Activated T-helper 17 cell treated with anti-CD3 and anti-CD28 coated beads, Interleukin-2, amount 50 U/mL, for 72 hours (primary cell): ENCODE measurements around the gene LMF2. TPM values are rescaled to one million over a fixed set of nuclear protein-coding genes. Genes with fewer than 3 reads are reported as not detected.

Source experiments
- ATAC-seq: fragments of 150-1000 bp; cut with Tn5 transposase; replicated peaks from 2 replicates; pipeline ENCODE4 v1.10.0; 2021; ENCODE audit warnings: mild to moderate bottlenecking, moderate library complexity
- H3K27ac Mint-ChIP-seq: one replicate; pipeline ENCODE4 v1.8.0; 2022; ENCODE audit warnings: mixed read lengths
- H3K27me3 Mint-ChIP-seq: one replicate; pipeline ENCODE4 v1.8.0; 2022; ENCODE audit warnings: mixed read lengths
- H3K36me3 Mint-ChIP-seq: one replicate; pipeline ENCODE4 v1.8.0; 2022; ENCODE audit warnings: low read depth, mild to moderate bottlenecking, mixed read lengths
- H3K4me1 Mint-ChIP-seq: one replicate; pipeline ENCODE4 v1.8.0; 2022; ENCODE audit warnings: mixed read lengths
- H3K4me3 Mint-ChIP-seq: one replicate; pipeline ENCODE4 v1.8.0; 2022; ENCODE audit warnings: mild to moderate bottlenecking, mixed read lengths
- H3K9me3 Mint-ChIP-seq: one replicate; pipeline ENCODE4 v1.8.0; 2022; ENCODE audit warnings: mixed read lengths
- total RNA-seq, 2 donors: library from RNA; stranded (reverse); gene quantifications; one replicate each; pipeline ENCODE4 v1.2.3, GENCODE V29; 2022

LMF2 gene
- total RNA-seq, 2 donors from 2014 or later: 61.3 to 89.0 TPM

- Mint-ChIP-seq H3K4me3 (peak overlapping the region; percentile 91), H3K27ac (peak overlapping the region; percentile 87), H3K9me3 (no peaks in the 10 kb centered on the region), H3K4me1 (peaks cover 11% of the 10 kb centered on the region), H3K36me3 (peaks cover 37% of the 10 kb centered on the region), H3K27me3 (no peaks in the 10 kb centered on the region)
- no peak for ATAC-seq
These were observed 686 bp downstream of the LMF2 start for GRCh38 chr22:50506611-50507420.

- no peak for ATAC-seq
- Mint-ChIP-seq H3K4me1 (peaks cover 11% of the 10 kb centered on the region), H3K27me3 (no peaks in the 10 kb centered on the region), H3K9me3 (no peaks in the 10 kb centered on the region), H3K27ac (no peak overlapping the region), H3K36me3 (peaks cover 31% of the 10 kb centered on the region), H3K4me3 (peak overlapping the region; percentile 91)
These were observed 1.5 kb downstream of the LMF2 start for GRCh38 chr22:50505776-50506610.

DNA sequence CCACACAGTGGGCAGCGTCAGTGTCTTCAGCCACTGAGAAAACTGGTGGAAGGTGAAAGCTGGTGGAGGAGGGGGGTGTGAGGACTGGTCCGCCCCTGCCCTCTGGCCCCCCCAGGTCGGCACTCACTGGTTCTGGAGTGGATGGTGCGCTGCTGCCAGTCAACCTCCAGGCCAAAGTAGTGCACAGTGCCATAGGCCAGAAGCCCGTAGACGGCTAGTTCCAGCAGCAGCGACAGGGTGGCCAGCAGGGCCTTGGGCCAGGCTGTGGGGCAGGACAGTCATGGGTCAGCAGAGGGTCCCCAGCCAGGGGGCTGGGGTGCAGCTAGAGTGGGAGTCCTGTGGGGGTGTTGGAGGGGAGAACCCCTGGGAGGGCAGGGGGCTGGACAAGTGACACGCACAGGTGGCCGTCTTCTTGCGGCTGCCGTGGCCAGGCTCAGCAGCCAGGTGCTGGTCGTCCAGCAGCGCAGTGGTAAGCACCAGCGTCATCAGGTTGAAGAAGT lies 2.2 kb downstream of the LMF2 start:
- Mint-ChIP-seq H3K27me3 (no peaks in the 10 kb centered on the region), H3K36me3 (peaks cover 31% of the 10 kb centered on the region), H3K4me3 (peak overlapping the region; percentile 91), H3K4me1 (peaks cover 11% of the 10 kb centered on the region), H3K27ac (no peak overlapping the region), H3K9me3 (no peaks in the 10 kb centered on the region)
- ATAC-seq: no peak

DNA sequence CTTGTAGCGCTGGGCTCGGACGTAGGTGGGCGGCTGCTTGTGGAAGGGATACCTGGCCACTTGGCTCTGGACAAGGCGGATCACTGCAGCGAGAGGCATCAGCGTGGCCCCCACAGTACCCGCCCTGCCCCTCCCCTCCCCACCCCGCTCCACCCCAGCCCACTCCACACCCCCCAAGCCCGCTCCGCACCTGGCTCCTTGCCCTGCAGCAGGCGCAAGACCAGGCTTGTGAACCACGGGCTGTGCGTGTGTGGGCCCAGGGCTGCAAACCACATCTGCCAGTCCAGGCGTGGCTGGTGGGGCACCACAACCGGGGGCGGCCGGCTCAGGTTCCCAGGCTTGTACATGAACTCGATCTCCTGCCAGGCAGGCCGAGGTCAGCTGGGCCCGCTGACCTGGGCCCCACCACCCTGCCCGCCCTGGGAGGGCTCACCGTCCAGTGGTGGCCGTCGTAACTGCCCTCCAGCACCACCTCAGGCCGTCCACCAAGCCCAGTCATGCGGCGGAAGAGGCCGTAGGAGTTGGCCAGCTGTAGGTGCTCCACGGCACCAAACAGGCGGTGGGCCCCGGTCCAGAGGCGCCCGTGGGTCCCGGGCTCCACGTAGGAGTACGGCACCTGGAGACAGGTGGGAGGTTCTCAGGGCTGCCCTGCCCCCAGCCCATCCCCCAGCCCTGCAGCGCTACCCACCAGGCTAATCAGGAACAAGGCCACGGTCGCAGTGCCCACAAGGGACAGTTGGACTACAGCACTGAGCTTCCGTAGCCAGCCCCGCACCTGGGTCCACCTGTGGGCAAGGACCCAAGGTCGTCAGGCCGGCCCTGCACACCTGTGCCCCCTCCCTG lies 2.9 kb downstream of the LMF2 start:
- H3K4me1 Mint-ChIP-seq: peaks cover 9% of the 10 kb centered on the region

DNA sequence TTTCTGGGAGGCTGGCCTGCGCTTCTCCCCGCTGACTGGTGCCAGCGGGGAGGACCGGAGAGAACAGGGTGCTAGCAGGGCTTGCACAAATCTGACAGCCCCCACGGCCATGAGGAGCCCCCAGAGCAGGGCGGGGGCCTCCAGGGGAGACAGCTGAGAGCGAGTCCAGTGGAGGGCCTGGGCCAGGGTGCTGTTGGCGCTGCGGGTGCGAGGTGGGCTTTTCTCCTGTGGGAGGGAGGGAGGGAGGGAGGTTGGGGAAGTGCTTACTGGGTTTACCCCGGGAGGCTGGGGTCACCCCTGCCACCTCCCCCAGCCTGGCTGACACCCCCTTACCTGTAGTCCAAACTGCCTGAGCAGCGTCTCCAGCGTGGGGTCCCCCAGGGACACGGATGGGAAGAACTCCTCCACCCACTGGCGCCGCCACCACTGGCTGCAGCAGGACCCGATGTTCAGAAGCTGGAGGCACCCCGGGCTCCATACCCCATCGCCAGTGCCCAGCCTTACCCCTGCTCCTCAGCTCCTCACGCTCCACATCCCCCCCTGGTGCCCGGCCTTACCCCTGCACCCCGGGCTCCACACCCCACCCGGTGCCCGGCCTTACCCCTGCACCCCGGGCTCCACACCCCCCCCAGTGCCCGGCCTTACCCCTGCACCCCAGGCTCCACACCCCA lies 3.9 kb downstream of the LMF2 start:
- Mint-ChIP-seq H3K27me3 (no peaks in the 10 kb centered on the region), H3K9me3 (no peaks in the 10 kb centered on the region), H3K27ac (no peak overlapping the region), H3K4me1 (no peaks in the 10 kb centered on the region), H3K4me3 (no peak overlapping the region), H3K36me3 (peaks cover 20% of the 10 kb centered on the region)
- ATAC-seq: no peak

More for the DNA sequence above, 2.9 kb downstream of the LMF2 start:
- no peak overlapping the region for H3K4me3 Mint-ChIP-seq
- no peaks in the 10 kb centered on the region for H3K27me3 Mint-ChIP-seq
- H3K36me3 Mint-ChIP-seq: peaks cover 29% of the 10 kb centered on the region
- H3K9me3 Mint-ChIP-seq: no peaks in the 10 kb centered on the region
- ATAC-seq: no peak
- H3K27ac Mint-ChIP-seq: no peak overlapping the region

DNA sequence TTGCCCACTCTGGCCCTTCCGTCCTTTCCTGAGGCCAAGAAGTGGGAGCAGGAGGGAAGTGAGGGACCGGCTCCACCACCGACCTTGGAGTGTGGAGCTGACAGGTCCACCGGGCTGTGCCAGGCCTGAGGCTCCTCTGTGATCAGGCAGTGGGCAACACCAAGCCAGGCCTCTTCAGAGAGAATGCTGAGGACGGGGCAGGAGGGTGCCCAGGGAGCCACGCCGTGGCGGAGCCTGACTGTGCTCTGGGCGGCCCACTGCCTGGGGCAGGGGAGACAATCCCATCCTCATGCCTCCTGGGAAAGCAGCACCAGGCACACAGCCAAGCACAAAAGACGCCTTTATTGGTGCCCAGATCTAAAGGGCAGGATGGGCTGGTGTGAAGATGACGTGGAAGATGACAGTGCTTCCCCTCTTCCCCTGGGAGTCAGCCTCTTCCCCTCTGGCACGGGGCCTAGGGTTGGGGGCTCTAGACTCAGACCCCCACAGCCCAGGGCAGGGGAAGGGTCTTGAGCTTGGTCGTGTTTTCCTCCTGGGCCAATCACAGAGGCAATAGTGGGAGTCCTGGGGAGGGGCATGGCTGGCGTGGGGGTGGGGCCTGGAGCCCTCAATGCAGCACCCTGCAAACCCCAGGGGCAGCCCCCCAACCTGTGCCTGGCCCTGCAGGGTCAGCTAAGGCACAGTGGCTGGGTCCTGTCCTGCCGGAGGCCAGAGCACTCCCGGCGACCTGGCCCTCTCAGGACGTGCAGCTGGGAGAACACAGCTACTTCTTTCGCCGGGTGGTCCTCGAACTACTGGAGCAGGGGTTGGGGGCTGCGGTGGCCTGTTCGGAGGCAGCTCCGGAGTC lies 4.7 kb downstream of the LMF2 start:
- ATAC-seq: no peak
- Mint-ChIP-seq H3K36me3 (peaks cover 13% of the 10 kb centered on the region), H3K4me3 (no peak overlapping the region), H3K9me3 (no peaks in the 10 kb centered on the region), H3K4me1 (no peaks in the 10 kb centered on the region), H3K27ac (no peak overlapping the region), H3K27me3 (no peaks in the 10 kb centered on the region)

DNA sequence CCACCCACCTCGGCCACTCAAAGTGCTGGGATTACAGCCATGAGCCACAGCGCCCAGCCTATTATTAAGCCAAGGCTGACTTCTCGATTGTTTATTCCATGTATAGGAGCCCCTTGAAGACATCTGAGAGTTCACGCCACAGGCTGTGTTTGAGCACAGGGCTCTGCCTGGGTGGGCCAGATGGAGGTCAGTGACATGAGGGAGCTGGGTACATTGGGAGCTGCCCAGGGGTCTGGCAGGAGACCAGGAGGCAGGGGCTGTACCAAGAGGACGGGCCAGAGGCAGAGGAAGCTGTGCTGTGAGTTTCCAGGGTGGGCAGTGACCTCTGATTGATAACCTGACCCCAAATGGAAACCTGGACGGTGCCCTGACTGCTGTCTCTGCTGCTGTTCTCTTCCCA lies 5.4 kb downstream of the LMF2 start:
- Mint-ChIP-seq H3K27me3 (no peaks in the 10 kb centered on the region), H3K27ac (no peak overlapping the region), H3K36me3 (peaks cover 9% of the 10 kb centered on the region), H3K4me1 (no peaks in the 10 kb centered on the region), H3K4me3 (no peak overlapping the region), H3K9me3 (no peaks in the 10 kb centered on the region)
- no peak for ATAC-seq

DNA sequence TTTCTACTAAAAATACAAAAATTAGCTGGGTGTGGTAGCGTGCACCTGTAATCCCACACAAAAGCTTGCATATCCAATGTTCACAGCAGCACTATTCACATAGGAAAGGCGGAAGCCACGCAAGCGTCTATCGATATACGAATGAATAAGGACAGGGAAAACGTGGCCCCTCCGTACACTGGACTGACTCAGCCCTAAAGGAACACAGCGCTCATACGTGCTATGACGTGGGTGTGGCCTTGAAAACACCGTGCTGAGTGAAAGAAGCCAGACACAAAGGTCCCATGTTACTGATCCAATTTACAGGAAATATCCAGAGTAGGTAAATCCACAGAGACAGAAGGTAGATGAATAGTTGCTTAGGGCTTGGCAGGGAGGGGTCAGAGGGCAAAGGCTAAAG lies 7.0 kb downstream of the LMF2 start:
- H3K27ac Mint-ChIP-seq: no peak overlapping the region
- ATAC-seq: no peak
- no peaks in the 10 kb centered on the region for H3K27me3 Mint-ChIP-seq
- H3K36me3 Mint-ChIP-seq: peaks cover 4% of the 10 kb centered on the region
- no peaks in the 10 kb centered on the region for H3K4me1 Mint-ChIP-seq
- H3K9me3 Mint-ChIP-seq: no peaks in the 10 kb centered on the region
- no peak overlapping the region for H3K4me3 Mint-ChIP-seq

- Mint-ChIP-seq H3K4me3 (no peak overlapping the region), H3K36me3 (no peaks in the 10 kb centered on the region), H3K4me1 (no peaks in the 10 kb centered on the region), H3K9me3 (no peaks in the 10 kb centered on the region), H3K27ac (no peak overlapping the region), H3K27me3 (no peaks in the 10 kb centered on the region)
- peak; percentile 93 for ATAC-seq
These were observed 9.1 kb downstream of the LMF2 start for GRCh38 chr22:50498322-50498890.

DNA sequence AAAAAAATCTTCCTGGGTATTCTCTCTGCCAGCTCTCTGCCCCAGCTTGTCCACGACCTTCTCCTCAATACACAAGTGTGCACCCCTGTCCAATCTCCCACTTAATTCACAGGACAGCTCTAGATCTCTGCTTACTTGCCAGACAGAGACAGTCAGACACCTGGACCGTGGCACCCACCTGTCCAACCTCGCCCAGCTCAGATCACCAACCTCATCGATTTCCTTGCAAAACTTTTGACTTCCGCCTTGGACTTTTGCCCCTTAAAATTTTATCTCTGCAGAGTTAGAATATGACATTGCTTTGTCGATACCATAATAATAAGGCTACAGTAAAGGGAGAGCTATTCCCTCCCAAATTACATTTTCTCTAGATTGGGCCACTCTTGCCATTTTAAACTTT lies 10.4 kb downstream of the LMF2 start:
- ATAC-seq: no peak

DNA sequence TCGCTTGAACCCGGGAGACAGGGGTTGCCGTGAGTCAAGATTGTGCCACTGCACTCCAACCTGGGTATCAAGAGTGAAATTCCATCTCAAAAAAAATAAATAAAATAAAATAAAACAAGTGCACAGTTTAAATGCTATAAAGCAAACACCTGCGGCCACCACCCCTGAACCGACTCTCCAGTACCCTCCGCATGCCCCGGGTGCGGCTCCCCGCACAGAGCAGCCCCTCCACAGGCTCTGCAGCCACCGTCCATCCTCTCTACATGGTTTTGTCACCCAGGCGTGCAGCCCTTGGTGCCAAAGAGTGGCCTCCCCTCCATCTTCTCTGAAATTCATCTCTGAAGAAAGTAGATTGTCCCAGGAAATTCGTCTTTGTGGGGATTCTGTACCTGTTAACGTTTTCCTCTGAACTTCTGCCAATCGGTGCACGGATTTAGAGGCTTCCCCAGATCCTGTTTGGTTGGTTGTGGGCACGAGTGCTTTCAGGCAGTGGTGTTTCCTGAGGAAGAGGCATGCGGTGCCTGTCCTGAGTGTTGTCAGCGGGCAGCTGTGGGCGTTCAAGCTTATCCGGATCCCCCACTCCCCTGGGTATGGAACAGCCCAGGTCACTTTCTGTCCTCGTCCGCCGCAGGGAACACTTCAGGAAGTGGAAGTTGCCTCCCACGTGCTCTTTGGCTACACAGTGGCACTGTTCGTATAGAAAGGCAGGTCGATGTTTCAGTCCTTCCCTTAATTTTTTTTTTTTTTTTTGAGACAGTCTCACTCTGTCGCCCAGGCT lies 16.8 kb downstream of the LMF2 start:
- Mint-ChIP-seq H3K4me3 (peak overlapping the region; percentile 50), H3K36me3 (no peaks in the 10 kb centered on the region), H3K9me3 (no peaks in the 10 kb centered on the region), H3K27ac (peak overlapping the region; percentile 43), H3K4me1 (peaks cover 5% of the 10 kb centered on the region), H3K27me3 (no peaks in the 10 kb centered on the region)
- peak; percentile 67 for ATAC-seq

More for the DNA sequence above, 10.4 kb downstream of the LMF2 start:
- Mint-ChIP-seq H3K27me3 (no peaks in the 10 kb centered on the region), H3K4me3 (no peak overlapping the region), H3K9me3 (no peaks in the 10 kb centered on the region), H3K4me1 (no peaks in the 10 kb centered on the region), H3K36me3 (no peaks in the 10 kb centered on the region), H3K27ac (no peak overlapping the region)
